ENCODE results near the gene TIAM2.

GRCh38 chr6:155244434-155244833 is 249.3 kb downstream of the TIAM2 start:
- TF ChIP-seq CTCF (conservative IDR thresholded peaks at IDR 0.05; ENCODE audit: low read depth, low read length) (no peak), EZH2 (IDR thresholded peaks at IDR 0.05; ENCODE audit: borderline replicate concordance, low read depth, low read length, poor library complexity, severe bottlenecking) (no peak)

Data from A673 (cell line).